ENCODE results near the gene ZNF76.
A peak's percentile ranks its signal among the peaks of the same experiment; 100 is the strongest.

ZNF76 gene

DNA sequence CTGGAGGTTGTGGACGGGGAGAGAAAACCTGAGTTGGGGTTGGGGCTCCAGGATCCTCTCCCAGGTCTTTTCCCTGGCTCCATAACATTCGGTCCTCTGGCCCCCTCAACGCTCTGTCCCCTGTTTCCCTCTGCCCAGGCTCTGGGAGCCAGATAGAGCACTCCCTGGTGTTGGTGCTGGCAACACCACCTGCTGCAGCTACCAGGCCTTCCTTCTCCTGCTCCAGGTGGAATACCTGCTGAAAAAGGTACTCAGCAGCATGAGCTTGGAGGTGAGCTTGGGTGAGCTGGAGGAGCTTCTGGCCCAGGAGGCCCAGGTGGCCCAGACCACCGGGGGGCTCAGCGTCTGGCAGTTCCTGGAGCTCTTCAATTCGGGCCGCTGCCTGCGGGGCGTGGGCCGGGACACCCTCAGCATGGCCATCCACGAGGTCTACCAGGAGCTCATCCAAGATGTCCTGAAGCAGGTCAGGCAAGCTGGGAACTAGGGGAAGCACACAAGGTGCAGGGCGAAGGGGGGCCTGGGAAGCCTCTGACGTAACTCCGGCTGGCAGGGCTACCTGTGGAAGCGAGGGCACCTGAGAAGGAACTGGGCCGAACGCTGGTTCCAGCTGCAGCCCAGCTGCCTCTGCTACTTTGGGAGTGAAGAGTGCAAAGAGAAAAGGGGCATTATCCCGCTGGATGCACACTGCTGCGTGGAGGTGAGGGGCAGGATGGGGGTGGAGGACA, 52.7 kb downstream of the ZNF76 start:
- no peak overlapping the region for H3K4me3 ChIP-seq (ENCODE audit: low read depth, low read length)
- TF ChIP-seq, protein P1, sequence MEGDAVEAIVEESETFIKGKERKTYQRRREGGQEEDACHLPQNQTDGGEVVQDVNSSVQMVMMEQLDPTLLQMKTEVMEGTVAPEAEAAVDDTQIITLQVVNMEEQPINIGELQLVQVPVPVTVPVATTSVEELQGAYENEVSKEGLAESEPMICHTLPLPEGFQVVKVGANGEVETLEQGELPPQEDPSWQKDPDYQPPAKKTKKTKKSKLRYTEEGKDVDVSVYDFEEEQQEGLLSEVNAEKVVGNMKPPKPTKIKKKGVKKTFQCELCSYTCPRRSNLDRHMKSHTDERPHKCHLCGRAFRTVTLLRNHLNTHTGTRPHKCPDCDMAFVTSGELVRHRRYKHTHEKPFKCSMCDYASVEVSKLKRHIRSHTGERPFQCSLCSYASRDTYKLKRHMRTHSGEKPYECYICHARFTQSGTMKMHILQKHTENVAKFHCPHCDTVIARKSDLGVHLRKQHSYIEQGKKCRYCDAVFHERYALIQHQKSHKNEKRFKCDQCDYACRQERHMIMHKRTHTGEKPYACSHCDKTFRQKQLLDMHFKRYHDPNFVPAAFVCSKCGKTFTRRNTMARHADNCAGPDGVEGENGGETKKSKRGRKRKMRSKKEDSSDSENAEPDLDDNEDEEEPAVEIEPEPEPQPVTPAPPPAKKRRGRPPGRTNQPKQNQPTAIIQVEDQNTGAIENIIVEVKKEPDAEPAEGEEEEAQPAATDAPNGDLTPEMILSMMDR (conservative IDR thresholded peaks at IDR 0.05; ENCODE audit: low read depth, low read length), result no peak
- no peak for DNase-seq (ENCODE audit: low read depth)

DNA sequence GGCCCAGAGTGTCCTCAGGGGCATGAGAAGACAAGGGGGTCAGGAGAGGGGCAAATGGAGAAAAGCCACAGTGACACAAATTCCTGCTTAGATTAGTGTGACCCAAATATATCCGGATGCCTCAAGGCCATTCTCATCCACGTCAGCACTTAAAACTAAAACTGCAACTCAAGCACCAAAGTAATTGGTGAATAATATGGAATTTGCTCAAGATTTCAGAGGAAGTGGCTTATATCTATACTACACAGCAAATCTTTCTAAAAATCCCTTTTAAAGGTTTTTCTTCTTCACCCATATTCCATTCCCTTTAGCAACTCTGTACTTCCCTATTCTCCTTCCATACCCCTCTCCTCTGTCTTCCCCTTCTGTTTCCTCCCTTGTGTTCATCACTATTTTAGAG, 53.3 kb downstream of the ZNF76 start:
- TF ChIP-seq, protein P1 (conservative IDR thresholded peaks at IDR 0.05; ENCODE audit: low read depth, low read length), result no peak
- H3K4me3 ChIP-seq (ENCODE audit: low read depth, low read length), result no peak overlapping the region
- no peak for DNase-seq (ENCODE audit: low read depth)

GRCh38 chr6:35317483-35318195, 58.1 kb downstream of the ZNF76 start:
- H3K4me3 ChIP-seq (ENCODE audit: low read depth, low read length), result peak overlapping the region; percentile 61
- no peak for DNase-seq (ENCODE audit: low read depth)
- TF ChIP-seq, protein P1 (conservative IDR thresholded peaks at IDR 0.05; ENCODE audit: low read depth, low read length), result peak; percentile 15

DNA sequence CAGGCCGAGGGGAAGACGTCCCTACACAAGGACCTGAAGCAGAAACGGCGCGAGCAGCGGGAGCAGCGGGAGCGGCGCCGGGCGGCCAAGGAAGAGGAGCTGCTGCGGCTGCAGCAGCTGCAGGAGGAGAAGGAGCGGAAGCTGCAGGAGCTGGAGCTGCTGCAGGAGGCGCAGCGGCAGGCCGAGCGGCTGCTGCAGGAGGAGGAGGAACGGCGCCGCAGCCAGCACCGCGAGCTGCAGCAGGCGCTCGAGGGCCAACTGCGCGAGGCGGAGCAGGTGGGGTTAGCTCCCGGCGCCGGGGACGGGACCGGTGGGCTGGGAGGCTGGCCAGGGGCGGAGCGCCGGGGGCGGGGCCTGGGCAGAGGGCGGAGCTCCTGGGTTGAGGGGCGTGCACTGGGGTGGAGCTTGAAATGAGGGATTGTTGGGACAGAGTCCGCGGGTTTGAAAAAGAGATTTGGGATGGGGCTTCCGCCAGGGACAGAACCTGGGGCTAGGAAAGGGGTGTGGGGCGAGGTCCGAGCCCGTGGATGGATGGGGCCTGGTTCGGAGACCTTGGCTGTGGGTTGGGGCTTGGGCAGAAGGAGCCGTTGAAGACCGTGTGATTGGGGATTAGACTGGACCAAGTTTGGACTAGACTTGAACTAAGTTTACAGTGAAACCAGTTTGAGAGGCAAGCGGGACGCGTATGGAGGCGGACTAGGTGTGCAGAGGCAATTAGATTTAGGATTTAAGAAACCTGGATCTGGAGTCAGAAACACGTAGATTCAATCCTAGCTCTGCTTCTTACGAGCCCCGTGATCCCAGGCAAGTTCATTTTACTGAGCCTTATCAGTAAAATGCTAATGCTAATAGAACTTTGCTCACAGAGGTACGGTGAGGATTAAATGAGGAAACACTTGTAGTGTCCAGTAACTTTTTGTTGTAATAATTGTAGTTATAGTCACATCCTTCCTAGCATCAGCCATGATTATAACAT, 58.9 kb downstream of the ZNF76 start:
- peak; percentile 83 for DNase-seq (ENCODE audit: low read depth)
- TF ChIP-seq, protein P1 (conservative IDR thresholded peaks at IDR 0.05; ENCODE audit: low read depth, low read length), result peak; percentile 0
- H3K4me3 ChIP-seq (ENCODE audit: low read depth, low read length), result peak overlapping the region; percentile 61

DNA sequence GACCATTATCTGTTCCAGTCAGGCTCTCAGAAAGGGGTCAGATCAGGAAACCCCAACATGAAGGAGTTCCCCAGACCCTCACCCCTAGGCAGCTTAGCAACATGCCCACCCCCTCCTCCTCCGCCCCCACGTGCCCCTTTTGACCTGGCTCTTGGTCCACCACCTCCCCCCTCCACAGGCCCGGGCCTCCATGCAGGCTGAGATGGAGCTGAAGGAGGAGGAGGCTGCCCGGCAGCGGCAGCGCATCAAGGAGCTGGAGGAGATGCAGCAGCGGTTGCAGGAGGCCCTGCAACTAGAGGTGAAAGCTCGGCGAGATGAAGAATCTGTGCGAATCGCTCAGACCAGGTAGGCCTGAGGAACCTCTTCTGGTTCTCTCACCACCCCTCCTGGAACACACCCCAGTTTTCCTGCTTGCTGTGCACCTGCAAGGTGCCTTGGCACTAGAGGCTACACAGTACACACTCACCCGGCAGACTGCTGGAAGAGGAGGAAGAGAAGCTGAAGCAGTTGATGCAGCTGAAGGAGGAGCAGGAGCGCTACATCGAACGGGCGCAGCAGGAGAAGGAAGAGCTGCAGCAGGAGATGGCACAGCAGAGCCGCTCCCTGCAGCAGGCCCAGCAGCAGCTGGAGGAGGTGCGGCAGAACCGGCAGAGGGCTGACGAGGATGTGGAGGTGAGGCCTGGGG, 60.0 kb downstream of the ZNF76 start:
- no peak for DNase-seq (ENCODE audit: low read depth)
- TF ChIP-seq, protein P1 (conservative IDR thresholded peaks at IDR 0.05; ENCODE audit: low read depth, low read length), result no peak
- H3K4me3 ChIP-seq (ENCODE audit: low read depth, low read length), result no peak overlapping the region

DNA sequence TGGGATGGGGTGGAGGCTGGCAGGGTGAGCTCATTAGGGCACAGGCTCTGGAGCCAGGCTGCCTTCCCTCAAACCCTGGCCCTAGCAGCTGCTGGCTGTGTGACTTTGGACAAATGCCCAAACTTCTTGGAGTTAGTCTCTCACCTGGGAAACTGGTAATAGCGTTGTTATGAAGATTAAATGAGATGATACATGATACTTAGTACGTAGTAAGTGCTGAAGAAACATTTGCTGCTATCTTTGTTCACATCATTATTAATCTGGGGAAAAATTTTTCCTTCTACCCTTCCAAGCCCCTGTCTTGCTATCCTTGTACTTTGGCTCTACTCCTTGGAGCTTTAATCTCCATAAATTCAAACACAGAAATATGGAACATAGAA, 60.5 kb downstream of the ZNF76 start:
- DNase-seq (ENCODE audit: low read depth), result no peak
- TF ChIP-seq, protein P1 (conservative IDR thresholded peaks at IDR 0.05; ENCODE audit: low read depth, low read length), result no peak
- H3K4me3 ChIP-seq (ENCODE audit: low read depth, low read length), result no peak overlapping the region
